Frontal cortex (tissue), 4 donors: Measurements from ENCODE around the gene NPHP3. TPM values are rescaled to one million over a fixed set of nuclear protein-coding genes. Genes with fewer than 3 reads are reported as not detected.
A peak's percentile ranks its signal among the peaks of the same experiment; 100 is the strongest.
"Not testable (repeated sequence)": the region's sequence is repeated elsewhere in the genome, so short reads cannot be mapped to it uniquely, and the experiment has no call there.

Experiments used
- DNase-seq, 2 donors: peaks; one replicate each; pipeline ENCODE4 v3.0.0; 2012; ENCODE audit warnings: low spot score in 2 of 2
- FAIRE-seq: peaks from 2 replicates; lab custom pipeline; 2012; peaks lifted over from hg19 to GRCh38; lab: Jason Lieb, UNC
- total RNA-seq: library from RNA; depleted of rRNA; stranded (reverse); fragments of >200 nt; gene quantifications from one replicate; pipeline ENCODE4 v1.2.3, GENCODE V29; 2014
- donor health status: control.
- donor health status: control.
- donor health status: control.

The NPHP3 gene, protein sequence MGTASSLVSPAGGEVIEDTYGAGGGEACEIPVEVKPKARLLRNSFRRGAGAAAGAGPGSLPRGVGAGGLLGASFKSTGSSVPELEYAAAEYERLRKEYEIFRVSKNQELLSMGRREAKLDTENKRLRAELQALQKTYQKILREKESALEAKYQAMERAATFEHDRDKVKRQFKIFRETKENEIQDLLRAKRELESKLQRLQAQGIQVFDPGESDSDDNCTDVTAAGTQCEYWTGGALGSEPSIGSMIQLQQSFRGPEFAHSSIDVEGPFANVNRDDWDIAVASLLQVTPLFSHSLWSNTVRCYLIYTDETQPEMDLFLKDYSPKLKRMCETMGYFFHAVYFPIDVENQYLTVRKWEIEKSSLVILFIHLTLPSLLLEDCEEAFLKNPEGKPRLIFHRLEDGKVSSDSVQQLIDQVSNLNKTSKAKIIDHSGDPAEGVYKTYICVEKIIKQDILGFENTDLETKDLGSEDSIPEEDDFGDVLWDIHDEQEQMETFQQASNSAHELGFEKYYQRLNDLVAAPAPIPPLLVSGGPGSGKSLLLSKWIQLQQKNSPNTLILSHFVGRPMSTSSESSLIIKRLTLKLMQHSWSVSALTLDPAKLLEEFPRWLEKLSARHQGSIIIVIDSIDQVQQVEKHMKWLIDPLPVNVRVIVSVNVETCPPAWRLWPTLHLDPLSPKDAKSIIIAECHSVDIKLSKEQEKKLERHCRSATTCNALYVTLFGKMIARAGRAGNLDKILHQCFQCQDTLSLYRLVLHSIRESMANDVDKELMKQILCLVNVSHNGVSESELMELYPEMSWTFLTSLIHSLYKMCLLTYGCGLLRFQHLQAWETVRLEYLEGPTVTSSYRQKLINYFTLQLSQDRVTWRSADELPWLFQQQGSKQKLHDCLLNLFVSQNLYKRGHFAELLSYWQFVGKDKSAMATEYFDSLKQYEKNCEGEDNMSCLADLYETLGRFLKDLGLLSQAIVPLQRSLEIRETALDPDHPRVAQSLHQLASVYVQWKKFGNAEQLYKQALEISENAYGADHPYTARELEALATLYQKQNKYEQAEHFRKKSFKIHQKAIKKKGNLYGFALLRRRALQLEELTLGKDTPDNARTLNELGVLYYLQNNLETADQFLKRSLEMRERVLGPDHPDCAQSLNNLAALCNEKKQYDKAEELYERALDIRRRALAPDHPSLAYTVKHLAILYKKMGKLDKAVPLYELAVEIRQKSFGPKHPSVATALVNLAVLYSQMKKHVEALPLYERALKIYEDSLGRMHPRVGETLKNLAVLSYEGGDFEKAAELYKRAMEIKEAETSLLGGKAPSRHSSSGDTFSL (N-terminal part only)
- total RNA-seq, result 14.3 TPM

DNA sequence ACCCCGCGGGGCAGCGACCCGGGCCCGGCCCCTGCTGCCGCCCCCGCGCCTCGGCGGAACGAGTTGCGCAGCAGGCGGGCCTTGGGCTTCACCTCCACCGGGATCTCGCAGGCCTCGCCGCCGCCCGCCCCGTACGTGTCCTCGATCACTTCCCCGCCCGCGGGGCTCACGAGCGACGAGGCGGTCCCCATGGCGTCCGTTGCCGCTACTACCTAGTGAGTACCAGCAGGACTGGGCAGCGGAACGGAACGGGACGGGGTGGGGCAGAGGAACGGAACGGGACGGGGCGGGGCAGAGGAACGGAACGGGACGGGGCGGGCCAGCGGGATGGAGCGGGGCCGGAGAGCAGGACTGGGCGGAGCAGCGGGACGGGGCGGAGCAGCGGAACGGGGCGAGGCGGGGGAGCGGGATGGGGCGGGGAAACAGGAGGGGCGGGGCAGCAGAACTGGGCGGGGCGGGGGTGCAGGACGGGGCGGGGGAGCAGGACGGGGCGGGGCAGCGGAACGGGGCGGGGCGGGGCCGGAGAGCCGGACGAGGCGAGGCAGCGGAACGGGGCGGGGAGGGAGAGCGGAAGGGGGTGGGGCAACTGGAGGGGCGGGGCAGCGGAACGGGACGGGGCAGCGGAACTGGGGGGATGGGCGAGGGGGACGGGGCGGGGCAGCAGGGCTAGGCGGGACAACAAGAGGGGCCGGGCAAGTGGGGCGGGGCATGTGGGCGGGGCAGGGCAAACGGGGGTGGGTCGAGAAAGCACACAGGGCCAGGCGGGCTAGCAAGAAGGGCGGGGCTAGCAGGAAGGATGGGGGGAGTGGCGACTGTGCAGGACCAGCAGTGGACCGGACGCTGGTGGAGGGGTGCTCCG lies at the start of gene NPHP3:
Gene NPHP3 (minus strand): TSS at position 245 of the 859 bp plus-strand sequence. CDS start 54 bp downstream, at position 191.
- peak; percentile 95 to 96 for DNase-seq
- FAIRE-seq, result no peak

DNA sequence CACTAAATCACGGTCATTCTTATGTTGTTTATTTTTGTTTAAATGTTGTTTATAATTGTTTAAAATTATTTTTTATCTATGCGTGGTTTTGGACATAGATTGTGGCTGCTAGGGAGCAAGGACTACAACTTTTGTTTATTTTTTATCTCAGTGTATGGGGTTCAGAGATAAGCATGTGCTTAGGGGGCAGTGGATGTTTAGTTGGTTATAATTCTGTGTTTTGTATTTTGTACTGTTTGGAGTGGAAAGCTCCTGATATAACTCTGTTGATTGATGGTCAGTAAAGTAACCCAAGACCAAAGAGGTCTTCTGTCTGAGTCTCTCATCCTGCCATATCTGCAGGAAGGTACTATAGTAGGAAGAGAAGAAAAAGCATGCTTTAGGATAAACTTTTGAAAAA lies 36.5 kb upstream of the NPHP3 start:
- DNase-seq (no peak), FAIRE-seq (no peak)

DNA sequence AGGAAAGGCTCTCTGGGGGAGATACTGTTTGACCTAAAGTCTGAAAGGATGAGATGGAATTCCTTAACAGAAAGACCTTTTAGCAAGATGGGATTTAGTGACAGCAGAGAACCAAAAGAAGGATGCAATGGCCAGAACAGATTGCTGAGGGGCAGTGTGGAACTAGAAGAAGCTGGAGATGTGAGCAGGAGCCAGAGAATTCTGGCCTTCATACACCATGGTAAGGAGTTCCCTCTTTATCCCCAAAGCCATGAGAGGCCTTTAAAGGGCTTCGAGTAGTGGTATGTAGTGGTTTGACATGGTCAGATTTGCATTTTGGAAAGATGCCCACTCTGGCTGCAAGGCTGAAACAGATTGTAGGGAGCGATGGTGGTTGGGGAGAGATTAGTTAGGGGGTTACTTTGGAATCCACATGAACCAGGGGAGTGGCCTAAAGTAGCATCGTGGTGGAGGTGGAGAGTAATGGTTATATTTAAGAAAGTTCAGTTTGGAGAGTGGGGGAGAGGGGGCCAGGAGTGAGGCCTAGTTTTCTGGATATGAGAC lies 34.0 kb upstream of the NPHP3 start:
- DNase-seq (no peak), FAIRE-seq (no peak)

DNA sequence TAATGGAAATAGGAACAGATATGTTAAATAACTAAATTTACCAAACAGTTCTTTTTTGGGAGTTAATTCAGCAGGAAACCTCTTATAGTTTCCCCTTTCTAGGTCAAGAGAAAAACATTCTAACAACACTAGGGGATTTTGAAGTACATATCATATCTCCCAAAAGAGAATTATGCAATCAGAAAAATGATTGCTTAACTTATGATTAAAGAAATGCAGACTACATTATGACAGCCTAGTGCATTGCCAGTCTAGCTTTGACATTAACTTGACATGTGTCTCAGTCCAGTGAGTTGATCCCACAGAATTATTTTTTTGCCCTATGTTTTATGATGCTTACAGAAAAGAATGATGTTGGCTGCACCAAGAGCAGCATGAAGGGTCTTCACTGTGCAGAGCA lies 31.7 kb upstream of the NPHP3 start:
- DNase-seq (no peak), FAIRE-seq (no peak)

DNA sequence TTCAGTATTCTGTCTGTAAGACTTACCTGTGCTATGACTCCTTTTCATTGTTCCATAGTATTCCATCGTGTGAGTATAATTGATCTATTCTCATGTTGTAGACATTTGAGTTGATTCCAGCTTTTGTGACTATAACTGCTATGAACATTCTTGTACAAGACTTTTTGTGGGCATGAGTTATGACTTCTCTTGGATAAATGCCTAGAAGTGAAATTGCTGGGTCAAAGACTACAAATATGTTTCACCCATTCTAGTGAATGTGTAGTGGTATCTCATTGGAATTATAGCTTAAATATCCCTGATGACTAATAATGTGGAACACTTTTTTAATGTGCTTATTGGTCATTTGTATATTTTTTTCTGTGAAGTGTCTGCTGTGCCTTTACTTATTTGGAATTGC lies 27.6 kb upstream of the NPHP3 start:
- DNase-seq, result no peak
- FAIRE-seq, result no peak

DNA sequence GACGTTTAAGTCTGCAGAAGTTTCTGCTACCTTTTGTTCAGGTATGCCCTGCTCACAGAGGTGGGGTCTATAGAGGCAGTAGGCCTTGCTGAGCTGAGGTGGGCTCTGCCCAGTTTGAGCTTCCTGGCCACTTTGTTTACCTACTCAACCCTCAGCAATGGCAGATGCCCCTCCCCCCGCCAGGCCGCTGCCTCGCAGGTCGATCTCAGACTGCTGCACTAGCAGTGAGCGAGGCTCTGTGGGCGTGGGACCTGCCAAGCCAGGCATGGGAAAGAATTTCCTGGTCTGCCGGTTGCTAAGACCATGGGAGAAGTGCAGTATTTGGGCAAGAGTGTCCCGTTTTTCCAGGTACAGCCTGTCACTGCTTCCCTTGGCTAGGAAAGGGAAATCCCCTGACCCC lies 24.5 kb upstream of the NPHP3 start:
- not testable (repeated sequence) for DNase-seq, FAIRE-seq

DNA sequence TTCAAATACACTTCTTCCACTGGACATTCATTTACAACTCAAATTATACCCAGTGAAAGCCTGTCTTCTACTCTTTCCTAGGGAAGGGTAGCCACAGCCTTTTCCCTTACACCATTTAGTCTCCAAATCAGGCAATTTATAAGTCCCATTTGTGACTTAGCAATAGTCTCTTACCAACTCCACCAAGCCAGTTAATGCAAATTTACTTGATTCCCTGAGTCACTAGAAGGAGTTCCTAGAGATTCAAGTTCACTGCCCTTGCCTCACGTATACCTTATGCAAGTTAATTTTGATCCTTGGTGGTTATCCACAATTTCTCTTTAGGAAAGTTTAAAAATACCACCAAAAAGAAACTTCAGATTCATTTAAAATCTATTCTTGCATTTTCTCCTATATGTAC lies 16.1 kb upstream of the NPHP3 start:
- FAIRE-seq (no peak), DNase-seq (no peak)

DNA sequence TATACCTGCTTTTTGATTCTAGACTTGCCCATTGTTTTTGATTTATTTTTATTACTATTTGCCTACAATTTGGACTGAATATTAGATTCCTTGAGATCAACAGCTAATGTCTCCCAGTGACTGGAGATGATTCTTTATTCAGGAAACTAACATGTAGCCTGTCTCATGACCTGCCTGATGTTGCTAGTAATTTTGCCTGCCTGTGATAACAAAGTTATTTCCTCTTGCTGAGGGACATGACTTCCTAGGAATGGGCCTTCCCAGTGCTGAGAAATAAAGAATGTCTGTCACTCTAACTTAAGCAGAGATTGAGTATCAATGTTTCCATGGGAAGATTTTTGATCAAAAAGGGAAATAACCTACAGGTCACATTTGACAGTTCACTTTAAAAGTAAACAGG lies 13.4 kb upstream of the NPHP3 start:
- no peak for DNase-seq
- FAIRE-seq, result no peak

DNA sequence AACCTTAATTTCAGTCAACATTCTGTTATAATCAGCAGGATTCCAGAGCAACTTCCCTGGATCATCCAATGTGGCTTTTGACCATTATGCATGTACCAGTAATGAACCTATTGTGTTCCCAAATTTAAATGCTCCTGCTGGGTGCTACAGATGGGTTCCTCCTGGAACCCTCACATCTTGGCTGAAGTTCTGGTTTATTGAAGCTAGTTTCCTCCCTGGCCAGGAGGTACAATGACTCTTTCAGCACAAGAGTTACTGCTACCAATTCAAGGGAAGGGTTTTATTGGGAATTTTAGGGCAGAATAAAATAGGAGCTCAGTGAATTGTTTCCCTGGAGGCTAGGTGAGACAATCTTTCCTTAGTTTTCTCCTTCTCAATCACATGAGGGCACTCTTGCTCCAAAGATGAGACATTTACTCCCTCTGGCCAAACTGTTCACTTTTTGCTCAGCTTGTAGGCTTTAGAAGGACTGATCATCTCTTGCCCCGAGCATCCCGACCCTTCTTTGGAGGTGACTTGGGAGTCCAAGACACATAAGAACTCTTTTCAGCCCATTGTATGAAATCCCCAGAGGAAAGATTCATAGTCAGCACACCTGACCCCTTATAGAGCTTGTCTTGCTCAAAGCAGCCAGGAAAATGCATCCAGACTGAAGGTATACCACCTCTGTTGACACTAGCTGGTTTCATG lies 8.8 kb upstream of the NPHP3 start:
- no peak for FAIRE-seq
- peak in 1 of 2 donors; percentile 18 for DNase-seq

DNA sequence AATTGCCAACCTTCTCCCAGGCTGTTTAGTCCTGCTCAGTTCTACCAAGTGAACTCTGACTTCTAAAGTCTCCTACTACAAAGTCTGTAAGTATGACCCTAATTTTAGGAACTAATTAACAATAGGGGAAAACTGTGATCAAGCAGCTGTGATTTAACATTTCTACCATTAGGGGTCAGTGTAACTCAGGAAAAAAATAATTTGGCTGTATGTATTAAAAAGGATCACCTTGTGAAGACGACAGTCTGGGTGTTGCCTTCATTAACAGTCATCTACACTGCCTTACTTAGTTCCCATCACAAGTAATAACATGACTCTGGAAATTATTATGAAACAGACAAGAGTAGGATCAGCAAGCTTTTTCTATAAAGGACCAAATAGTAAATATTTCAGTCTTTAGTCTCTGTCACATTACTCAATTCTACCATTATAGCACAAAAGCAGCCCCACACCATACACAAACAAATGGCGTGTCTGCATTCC lies 4.2 kb upstream of the NPHP3 start:
- DNase-seq, result peak in 1 of 2 donors; percentile 34

DNA sequence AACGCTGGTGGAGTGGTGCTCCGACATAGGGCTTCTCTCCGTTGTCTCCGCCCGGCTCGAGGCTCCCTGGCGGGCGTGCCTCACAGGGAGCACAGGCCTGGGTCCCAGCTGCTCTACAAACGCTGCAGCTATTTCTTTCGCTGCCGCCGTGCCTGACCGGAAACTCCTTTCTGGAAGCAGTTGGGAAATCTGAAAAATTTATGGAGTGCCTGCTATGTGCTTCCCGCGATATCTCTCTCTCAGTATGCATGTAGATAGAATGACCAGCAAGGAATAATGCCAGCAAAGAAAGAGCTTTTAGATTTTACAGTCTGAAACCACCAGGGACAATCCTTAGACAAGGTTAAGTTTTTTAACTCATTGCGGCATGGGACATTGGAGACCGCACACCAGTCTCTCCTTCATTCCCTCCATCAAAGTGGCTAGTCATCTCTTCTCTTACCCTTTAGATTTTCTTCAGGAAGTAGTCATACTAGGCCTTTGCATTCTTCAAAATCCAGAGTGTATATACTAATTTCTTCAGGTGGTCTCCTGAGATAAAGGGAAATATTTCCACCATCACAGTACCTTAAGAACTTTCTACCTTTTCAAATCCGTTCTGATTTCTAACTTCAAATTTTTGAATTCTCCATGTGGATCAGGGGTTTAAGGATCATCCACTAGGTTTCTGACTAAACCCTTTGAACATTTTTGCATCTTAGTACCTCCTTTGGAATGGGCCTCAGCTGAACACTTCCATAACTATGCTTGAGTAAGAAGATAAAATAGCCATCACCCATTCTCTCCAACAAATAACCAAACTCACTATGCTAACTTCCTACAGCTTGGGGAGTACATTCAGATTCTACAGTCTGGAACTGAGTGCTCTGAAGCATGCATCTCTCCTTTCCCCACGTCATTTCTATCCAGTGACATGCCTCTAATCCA lies 1.1 kb upstream of the NPHP3 start:
- FAIRE-seq (no peak), DNase-seq (no peak)

More for the DNA sequence above, 4.2 kb upstream of the NPHP3 start:
- peak; percentile 43 for FAIRE-seq

DNA sequence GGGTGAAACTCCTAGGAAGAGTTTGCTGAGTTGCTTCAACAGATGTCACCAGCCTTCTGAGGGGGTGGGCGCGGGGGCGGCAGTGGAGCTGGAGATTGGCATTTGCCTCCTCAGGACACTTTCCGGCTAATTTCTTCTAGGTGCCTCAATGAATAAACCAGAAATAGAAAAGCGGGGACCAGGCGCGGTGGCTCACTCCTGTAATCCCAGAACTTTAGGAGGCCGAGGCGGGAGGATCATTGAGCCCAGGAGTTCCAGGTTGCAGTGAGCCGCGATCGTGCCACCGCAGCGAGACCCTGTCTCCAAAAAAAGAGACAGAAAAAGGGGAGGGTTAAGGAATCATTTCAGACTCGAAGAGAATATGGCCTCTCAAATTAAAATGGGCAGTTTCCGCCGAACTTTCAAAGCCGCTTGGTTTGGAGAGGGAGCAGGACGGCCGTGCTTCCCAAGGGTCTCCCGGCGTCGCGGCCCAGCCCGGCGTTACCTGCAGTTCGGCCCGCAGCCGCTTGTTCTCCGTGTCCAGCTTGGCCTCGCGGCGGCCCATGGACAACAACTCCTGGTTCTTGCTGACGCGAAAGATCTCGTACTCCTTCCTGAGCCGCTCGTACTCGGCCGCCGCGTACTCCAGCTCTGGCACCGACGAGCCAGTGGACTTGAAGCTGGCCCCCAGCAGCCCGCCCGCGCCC lies 587 bp downstream of the NPHP3 start:
- DNase-seq, result no peak
- no peak for FAIRE-seq

DNA sequence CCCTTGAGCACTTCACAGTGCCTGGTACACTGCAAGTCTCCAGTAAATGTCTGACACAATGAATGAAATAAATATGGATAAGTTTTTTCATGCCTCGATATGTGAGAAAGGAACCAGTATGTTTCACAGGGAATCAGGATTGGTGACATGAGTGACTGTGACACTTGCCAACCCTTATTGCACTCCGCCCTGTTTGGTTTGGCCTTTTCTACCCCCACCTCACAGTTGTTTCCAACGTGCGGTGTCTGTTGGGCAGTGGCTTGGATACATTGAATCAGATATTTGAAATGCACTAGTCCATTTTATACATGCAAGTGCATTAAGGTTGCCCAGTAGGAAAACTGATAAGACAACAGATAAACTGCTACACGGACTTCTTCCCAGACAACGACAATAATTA lies 2.0 kb downstream of the NPHP3 start:
- DNase-seq (no peak), FAIRE-seq (no peak)

DNA sequence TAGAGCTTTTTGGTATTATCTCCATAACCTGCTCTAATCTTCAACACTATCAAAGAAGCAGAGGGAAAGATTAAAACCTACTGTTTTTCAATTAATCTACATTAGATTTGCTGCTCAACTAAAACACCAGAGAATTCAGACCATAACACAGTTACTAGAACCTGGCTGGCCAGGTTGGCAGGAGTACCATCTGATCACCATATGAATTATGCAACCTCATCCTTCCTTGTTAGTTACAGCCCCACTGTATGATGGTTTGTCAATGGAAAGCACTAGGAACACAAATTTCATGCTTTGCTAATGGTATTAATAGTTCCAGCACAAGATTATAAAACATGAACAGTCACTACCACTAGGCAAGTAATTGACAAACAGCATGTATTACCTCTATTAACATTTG lies 5.8 kb downstream of the NPHP3 start:
- DNase-seq (no peak), FAIRE-seq (no peak)

DNA sequence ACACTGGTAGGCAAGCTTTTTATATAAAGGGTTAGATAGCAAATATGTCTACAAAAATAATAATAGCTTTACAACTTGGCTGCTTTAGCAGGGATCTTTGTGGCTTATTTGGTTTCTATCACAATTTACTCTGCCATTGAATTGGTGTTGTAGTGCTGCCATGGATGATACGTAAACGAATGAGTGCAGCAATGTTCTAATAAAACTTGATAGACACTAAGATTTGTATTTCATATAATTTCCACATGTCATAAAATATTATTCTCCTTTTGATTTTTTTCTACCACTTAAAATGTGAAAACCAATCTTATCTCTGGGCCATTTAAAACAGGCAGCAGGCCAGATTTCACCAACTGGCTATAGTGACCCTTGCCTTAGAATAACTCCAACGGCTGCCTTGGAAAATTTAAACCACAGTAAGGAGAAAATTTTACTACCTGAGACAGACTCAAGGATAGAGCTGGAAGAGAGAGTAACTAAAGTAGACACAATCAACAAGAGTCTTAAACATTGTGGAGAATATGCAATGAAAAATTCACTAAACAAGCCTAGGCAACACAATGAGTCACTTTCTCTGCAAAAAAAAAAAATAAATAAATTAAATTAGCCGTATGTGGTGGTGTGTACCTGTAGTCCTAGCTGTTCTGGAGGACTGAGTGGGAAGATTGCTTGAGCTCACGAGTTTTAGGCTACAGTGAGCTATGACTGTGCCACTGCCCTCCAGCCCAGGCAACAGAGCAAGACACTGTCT lies 8.1 kb downstream of the NPHP3 start:
- no peak for FAIRE-seq
- no peak for DNase-seq

DNA sequence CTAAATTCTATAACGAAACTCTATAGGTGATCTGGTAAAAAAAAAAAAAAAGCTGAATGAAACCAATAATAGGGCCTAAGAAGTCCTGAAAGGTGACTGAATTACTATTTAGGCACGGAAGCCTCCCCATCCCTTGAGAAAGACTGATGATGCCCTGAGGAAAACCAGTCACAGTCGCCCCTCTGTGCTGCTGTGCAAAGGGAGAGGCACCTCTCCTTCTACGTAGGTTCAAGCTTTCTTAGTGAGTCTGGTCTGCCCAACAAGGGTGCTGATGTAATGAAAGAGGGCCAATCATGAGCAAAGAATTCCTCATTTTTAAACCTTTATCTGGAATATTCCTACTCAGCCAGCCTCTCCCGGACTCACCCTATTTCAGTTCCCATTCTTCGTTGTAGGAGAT lies 11.9 kb downstream of the NPHP3 start:
- FAIRE-seq, result no peak

More for the DNA sequence above, 11.9 kb downstream of the NPHP3 start:
- no peak for DNase-seq
